Erythroblast (primary cell): Measurements from ENCODE around the gene KIAA0825.

ENCODE experiments used
- GATA1 ChIP-seq: IDR thresholded peaks from 2 replicates; pipeline ENCODE4 v1.6.1; 2011; ENCODE audit warnings: low read depth, mild to moderate bottlenecking, control low read depth, low read length, moderate library complexity
- POLR2A ChIP-seq: IDR thresholded peaks from 2 replicates; pipeline ENCODE4 v1.6.1; 2011; ENCODE audit warnings: mild to moderate bottlenecking, low read length

DNA sequence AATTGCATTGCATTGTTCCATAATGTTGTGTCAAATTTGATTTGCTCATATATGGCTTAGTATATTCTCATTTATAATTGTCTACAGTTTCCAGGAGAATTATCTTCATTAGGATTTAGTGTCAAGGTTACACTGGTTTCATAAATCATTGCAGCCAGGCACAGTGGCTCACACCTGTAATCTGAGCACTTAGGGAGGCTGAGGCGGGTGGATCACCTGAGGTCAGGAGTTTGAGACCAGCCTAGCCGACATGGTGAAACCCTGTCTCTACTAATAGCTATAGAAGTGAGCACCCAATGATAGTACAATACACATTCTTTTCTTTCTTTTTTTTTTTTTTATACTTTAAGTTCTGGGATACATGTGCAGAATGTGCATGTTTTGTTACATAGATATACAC, 282.5 kb downstream of the KIAA0825 start:
- TF ChIP-seq POLR2A = no peak
- TF ChIP-seq GATA1 = no peak
